ENCODE data around the gene ALG14.

DNA sequence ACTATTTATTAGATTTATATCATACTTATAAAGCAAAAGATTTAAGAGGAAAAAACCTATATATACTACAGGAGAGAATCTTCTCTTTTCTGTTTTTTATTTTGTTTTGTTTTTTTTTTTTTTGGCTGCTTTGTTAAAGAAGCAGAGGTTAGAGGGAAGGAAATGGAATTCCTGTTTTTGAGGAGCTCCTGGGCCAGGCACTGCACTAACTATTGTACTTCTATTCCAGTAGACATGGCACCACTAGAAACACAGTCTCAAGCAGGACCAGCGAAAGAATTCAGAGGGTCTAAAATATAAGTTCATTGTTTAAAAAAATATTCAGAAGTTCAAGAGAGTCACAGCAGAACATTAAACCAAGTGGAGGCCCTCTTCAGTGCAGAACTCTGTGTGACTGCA is 91.2 kb downstream of the ALG14 start:
- TF ChIP-seq, protein P1, sequence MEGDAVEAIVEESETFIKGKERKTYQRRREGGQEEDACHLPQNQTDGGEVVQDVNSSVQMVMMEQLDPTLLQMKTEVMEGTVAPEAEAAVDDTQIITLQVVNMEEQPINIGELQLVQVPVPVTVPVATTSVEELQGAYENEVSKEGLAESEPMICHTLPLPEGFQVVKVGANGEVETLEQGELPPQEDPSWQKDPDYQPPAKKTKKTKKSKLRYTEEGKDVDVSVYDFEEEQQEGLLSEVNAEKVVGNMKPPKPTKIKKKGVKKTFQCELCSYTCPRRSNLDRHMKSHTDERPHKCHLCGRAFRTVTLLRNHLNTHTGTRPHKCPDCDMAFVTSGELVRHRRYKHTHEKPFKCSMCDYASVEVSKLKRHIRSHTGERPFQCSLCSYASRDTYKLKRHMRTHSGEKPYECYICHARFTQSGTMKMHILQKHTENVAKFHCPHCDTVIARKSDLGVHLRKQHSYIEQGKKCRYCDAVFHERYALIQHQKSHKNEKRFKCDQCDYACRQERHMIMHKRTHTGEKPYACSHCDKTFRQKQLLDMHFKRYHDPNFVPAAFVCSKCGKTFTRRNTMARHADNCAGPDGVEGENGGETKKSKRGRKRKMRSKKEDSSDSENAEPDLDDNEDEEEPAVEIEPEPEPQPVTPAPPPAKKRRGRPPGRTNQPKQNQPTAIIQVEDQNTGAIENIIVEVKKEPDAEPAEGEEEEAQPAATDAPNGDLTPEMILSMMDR (IDR thresholded peaks at IDR 0.05; ENCODE audit: low read depth, low read length, poor library complexity, severe bottlenecking): no peak
- TF ChIP-seq EZH2phosphoT487 (IDR thresholded peaks at IDR 0.05; ENCODE audit: borderline replicate concordance, low read length): no peak

Measured in DOHH2 (cell line).